ENCODE results near the gene FBXL7. TPM values are rescaled to one million over a fixed set of nuclear protein-coding genes. Genes with fewer than 3 reads are reported as not detected.

The FBXL7 gene
- total and polyA plus RNA-seq, 3 experiments from 2014 or later: not detected

- Histone ChIP-seq H3K4me3 (ENCODE audit: low read length) (no peak overlapping the region), H3K36me3 (ENCODE audit: insufficient read depth, low read length) (no peaks in the 10 kb centered on the region), H3K27me3 (ENCODE audit: insufficient read depth, low read length, poor library complexity, severe bottlenecking) (no peaks in the 10 kb centered on the region), H3K4me1 (ENCODE audit: insufficient read depth, low read length) (no peaks in the 10 kb centered on the region), H3K9me3 (ENCODE audit: low read length) (no peaks in the 10 kb centered on the region), H3K27ac (ENCODE audit: low read depth, low read length) (no peak overlapping the region)
- Mint-ChIP-seq H3K27ac (no peak overlapping the region), H3K27me3 (no peaks in the 10 kb centered on the region), H3K4me1 (no peaks in the 10 kb centered on the region), H3K4me3 (no peak overlapping the region), H3K9me3 (peaks cover 0 to 6% (median 3%) of the 10 kb centered on the region in 5 donors), H3K36me3 (no peaks in the 10 kb centered on the region)
- DNase-seq: no peak
- CTCF ChIA-PET: no interaction called here
- POLR2A ChIA-PET: no interaction called here
These were observed 405.2 kb downstream of the FBXL7 start for GRCh38 chr5:15904899-15905830.

- ChIA-PET POLR2A (no interaction called here), CTCF (no interaction called here)
- Histone ChIP-seq H3K9me3 (ENCODE audit: low read length) (no peaks in the 10 kb centered on the region), H3K27ac (ENCODE audit: low read depth, low read length) (no peak overlapping the region), H3K36me3 (ENCODE audit: insufficient read depth, low read length) (no peaks in the 10 kb centered on the region), H3K4me1 (ENCODE audit: insufficient read depth, low read length) (no peaks in the 10 kb centered on the region), H3K4me3 (ENCODE audit: low read length) (no peak overlapping the region), H3K27me3 (ENCODE audit: insufficient read depth, low read length, poor library complexity, severe bottlenecking) (no peaks in the 10 kb centered on the region)
- H3K9me3 Mint-ChIP-seq: peaks cover 0 to 14% (median 3%) of the 10 kb centered on the region in 5 donors
- H3K4me1 Mint-ChIP-seq: no peaks in the 10 kb centered on the region
- no peaks in the 10 kb centered on the region for H3K36me3 Mint-ChIP-seq
- H3K27me3 Mint-ChIP-seq: no peaks in the 10 kb centered on the region
- DNase-seq: no peak
- H3K27ac Mint-ChIP-seq: no peak overlapping the region
- no peak overlapping the region for H3K4me3 Mint-ChIP-seq
These were observed 414.7 kb downstream of the FBXL7 start for GRCh38 chr5:15914638-15915037.

GRCh38 chr5:15926586-15926985 lies 426.6 kb downstream of the FBXL7 start:
- no peak overlapping the region for H3K4me3 Mint-ChIP-seq
- Histone ChIP-seq H3K36me3 (ENCODE audit: insufficient read depth, low read length) (no peaks in the 10 kb centered on the region), H3K4me1 (ENCODE audit: insufficient read depth, low read length) (no peaks in the 10 kb centered on the region), H3K9me3 (ENCODE audit: low read length) (no peaks in the 10 kb centered on the region), H3K27me3 (ENCODE audit: insufficient read depth, low read length, poor library complexity, severe bottlenecking) (no peaks in the 10 kb centered on the region), H3K4me3 (ENCODE audit: low read length) (no peak overlapping the region), H3K27ac (ENCODE audit: low read depth, low read length) (no peak overlapping the region)
- no peaks in the 10 kb centered on the region for H3K36me3 Mint-ChIP-seq
- no peak for DNase-seq
- CTCF ChIA-PET: no interaction called here
- H3K27ac Mint-ChIP-seq: no peak overlapping the region
- H3K9me3 Mint-ChIP-seq: peaks cover 0 to 4% (median 0%) of the 10 kb centered on the region in 5 donors
- no peaks in the 10 kb centered on the region for H3K4me1 Mint-ChIP-seq
- POLR2A ChIA-PET: no interaction called here
- no peaks in the 10 kb centered on the region for H3K27me3 Mint-ChIP-seq

- no peaks in the 10 kb centered on the region for H3K4me1 Mint-ChIP-seq
These were observed 427.9 kb downstream of the FBXL7 start for GRCh38 chr5:15927710-15928380.

GRCh38 chr5:15929611-15930263 lies 429.8 kb downstream of the FBXL7 start:
- Histone ChIP-seq H3K27me3 (ENCODE audit: insufficient read depth, low read length, poor library complexity, severe bottlenecking) (no peaks in the 10 kb centered on the region), H3K36me3 (ENCODE audit: insufficient read depth, low read length) (no peaks in the 10 kb centered on the region), H3K27ac (ENCODE audit: low read depth, low read length) (no peak overlapping the region), H3K4me1 (ENCODE audit: insufficient read depth, low read length) (no peaks in the 10 kb centered on the region), H3K4me3 (ENCODE audit: low read length) (no peak overlapping the region), H3K9me3 (ENCODE audit: low read length) (no peaks in the 10 kb centered on the region)
- DNase-seq: no peak
- H3K27ac Mint-ChIP-seq: no peak overlapping the region
- H3K4me3 Mint-ChIP-seq: no peak overlapping the region
- no peaks in the 10 kb centered on the region for H3K4me1 Mint-ChIP-seq
- no peaks in the 10 kb centered on the region for H3K27me3 Mint-ChIP-seq
- peaks cover 0 to 4% (median 0%) of the 10 kb centered on the region in 5 donors for H3K9me3 Mint-ChIP-seq
- POLR2A ChIA-PET: no interaction called here
- CTCF ChIA-PET: no interaction called here
- H3K36me3 Mint-ChIP-seq: no peaks in the 10 kb centered on the region

More at GRCh38 chr5:15927710-15928380, 427.9 kb downstream of the FBXL7 start:
- H3K9me3 Mint-ChIP-seq: peaks cover 0 to 4% (median 2%) of the 10 kb centered on the region in 5 donors
- no peak for DNase-seq
- H3K27me3 ChIP-seq (ENCODE audit: insufficient read depth, low read length, poor library complexity, severe bottlenecking): no peaks in the 10 kb centered on the region
- H3K36me3 Mint-ChIP-seq: no peaks in the 10 kb centered on the region
- ChIA-PET CTCF (no interaction called here), POLR2A (no interaction called here)
- H3K27ac Mint-ChIP-seq: no peak overlapping the region
- H3K27ac ChIP-seq (ENCODE audit: low read depth, low read length): no peak overlapping the region
- H3K9me3 ChIP-seq (ENCODE audit: low read length): no peaks in the 10 kb centered on the region
- H3K4me3 Mint-ChIP-seq: no peak overlapping the region
- no peaks in the 10 kb centered on the region for H3K4me1 ChIP-seq (ENCODE audit: insufficient read depth, low read length)
- no peak overlapping the region for H3K4me3 ChIP-seq (ENCODE audit: low read length)
- H3K36me3 ChIP-seq (ENCODE audit: insufficient read depth, low read length): no peaks in the 10 kb centered on the region
- H3K27me3 Mint-ChIP-seq: no peaks in the 10 kb centered on the region

- no peak overlapping the region for H3K4me3 ChIP-seq (ENCODE audit: low read length)
- DNase-seq: no peak
- H3K27me3 Mint-ChIP-seq: no peaks in the 10 kb centered on the region
- H3K4me1 ChIP-seq (ENCODE audit: insufficient read depth, low read length): no peaks in the 10 kb centered on the region
- H3K4me1 Mint-ChIP-seq: no peaks in the 10 kb centered on the region
- H3K27me3 ChIP-seq (ENCODE audit: insufficient read depth, low read length, poor library complexity, severe bottlenecking): no peaks in the 10 kb centered on the region
- H3K4me3 Mint-ChIP-seq: no peak overlapping the region
- no peak overlapping the region for H3K27ac ChIP-seq (ENCODE audit: low read depth, low read length)
- no peaks in the 10 kb centered on the region for H3K36me3 Mint-ChIP-seq
- peaks cover 0 to 7% (median 2%) of the 10 kb centered on the region in 5 donors for H3K9me3 Mint-ChIP-seq
- POLR2A ChIA-PET: no interaction called here
- no peak overlapping the region for H3K27ac Mint-ChIP-seq
- H3K36me3 ChIP-seq (ENCODE audit: insufficient read depth, low read length): no peaks in the 10 kb centered on the region
- H3K9me3 ChIP-seq (ENCODE audit: low read length): no peaks in the 10 kb centered on the region
- CTCF ChIA-PET: no interaction called here
These were observed 432.1 kb downstream of the FBXL7 start for GRCh38 chr5:15932066-15932465.

- H3K36me3 Mint-ChIP-seq: no peaks in the 10 kb centered on the region
- no peaks in the 10 kb centered on the region for H3K27me3 Mint-ChIP-seq
- Histone ChIP-seq H3K27ac (ENCODE audit: low read depth, low read length) (no peak overlapping the region), H3K36me3 (ENCODE audit: insufficient read depth, low read length) (no peaks in the 10 kb centered on the region), H3K4me1 (ENCODE audit: insufficient read depth, low read length) (no peaks in the 10 kb centered on the region), H3K9me3 (ENCODE audit: low read length) (no peaks in the 10 kb centered on the region), H3K4me3 (ENCODE audit: low read length) (no peak overlapping the region), H3K27me3 (ENCODE audit: insufficient read depth, low read length, poor library complexity, severe bottlenecking) (no peaks in the 10 kb centered on the region)
- H3K9me3 Mint-ChIP-seq: peaks cover 0 to 12% (median 5%) of the 10 kb centered on the region in 5 donors
- POLR2A ChIA-PET: no interaction called here
- H3K4me3 Mint-ChIP-seq: no peak overlapping the region
- DNase-seq: no peak
- H3K27ac Mint-ChIP-seq: no peak overlapping the region
- H3K4me1 Mint-ChIP-seq: no peaks in the 10 kb centered on the region
- CTCF ChIA-PET: no interaction called here
These were observed 433.6 kb downstream of the FBXL7 start for GRCh38 chr5:15933259-15934207.
